Caco-2 (cell line): Measurements from ENCODE around the gene ITPR3. TPM values are rescaled to one million over a fixed set of nuclear protein-coding genes. Genes with fewer than 3 reads are reported as not detected.

Experiments used
- BruUV-seq: library from RNA; stranded (reverse); fragments of 400-500 nt; replicated peaks from 2 replicates; lab custom pipeline; 2021; lab: Mats Ljungman, UMichigan
- CTCF ChIA-PET: fragments of 300-600 bp; sonication (Branson Sonifier 250); formaldehyde crosslinking; loops from one replicate; lab custom pipeline; 2022; ENCODE audit warnings: antibody characterized with exemption; lab: Charles Lee
- POLR2A ChIA-PET: fragments of 300-600 bp; sonication (Branson Sonifier 250); formaldehyde crosslinking; loops from one replicate; lab custom pipeline; 2022; ENCODE audit warnings: antibody characterized with exemption; lab: Charles Lee
- DNase-seq, 2 experiments: peaks; one replicate each; pipeline versions ENCODE4 v3.0.0 to v3.0.0-alpha.2; 2020 to 2022
- H3K27me3 ChIP-seq: replicated peaks from 2 replicates; pipeline ENCODE4 v1.6.0; 2011; ENCODE audit warnings: low read length; ENCODE audit not compliant: control insufficient read depth, insufficient read depth
- H3K36me3 ChIP-seq: 2 replicates; pipeline ENCODE4 v1.5.1; 2011; ENCODE audit warnings: low read length; ENCODE audit not compliant: control insufficient read depth, insufficient read depth
- H3K4me1 ChIP-seq: fragments of 250-450 bp; sonication (Bioruptor Pico); 2 replicates; pipeline ENCODE4 v1.5.1; 2020; ENCODE audit warnings: mild to moderate bottlenecking
- H3K4me3 ChIP-seq: 2 replicates; pipeline ENCODE4 v1.5.1; 2011; ENCODE audit warnings: low read depth, mild to moderate bottlenecking, control low read depth, low read length
- H3K9me3 ChIP-seq: fragments of 250-450 bp; sonication (Bioruptor Pico); 2 replicates; pipeline ENCODE4 v1.5.1; 2020; ENCODE audit warnings: mild to moderate bottlenecking, moderate library complexity
- H3K27ac Mint-ChIP-seq: one replicate; pipeline ENCODE4 v1.8.0; 2022; ENCODE audit warnings: mixed read lengths; ENCODE audit not compliant: unreplicated experiment
- H3K27me3 Mint-ChIP-seq: one replicate; pipeline ENCODE4 v1.8.0; 2022; ENCODE audit warnings: mixed read lengths; ENCODE audit not compliant: insufficient read depth, unreplicated experiment
- H3K36me3 Mint-ChIP-seq: one replicate; pipeline ENCODE4 v1.8.0; 2022; ENCODE audit warnings: mild to moderate bottlenecking, mixed read lengths; ENCODE audit not compliant: insufficient read depth, unreplicated experiment
- H3K4me1 Mint-ChIP-seq: one replicate; pipeline ENCODE4 v1.8.0; 2022; ENCODE audit warnings: low read depth, mixed read lengths; ENCODE audit not compliant: unreplicated experiment
- H3K4me3 Mint-ChIP-seq: one replicate; pipeline ENCODE4 v1.8.0; 2022; ENCODE audit warnings: mild to moderate bottlenecking, moderate library complexity, mixed read lengths; ENCODE audit not compliant: unreplicated experiment
- H3K9me3 Mint-ChIP-seq: one replicate; pipeline ENCODE4 v1.8.0; 2022; ENCODE audit warnings: mixed read lengths; ENCODE audit not compliant: unreplicated experiment
- intact Hi-C: fragments of 100-400 bp; cut with micrococcal nuclease; formaldehyde crosslinking; loops from one replicate; pipeline ENCODE4 v1.10.0; 2022; ENCODE audit not compliant: unreplicated experiment
- total RNA-seq: library from RNA; stranded (reverse); gene quantifications from 2 replicates; pipeline ENCODE4 v1.2.3, GENCODE V29; 2022
- TF ChIP-seq, protein P1 (sequence below), 2 experiments: fragments of 200-600 bp in 1 of 2; IDR thresholded peaks; 1 replicate in 1 of 2; 2 replicates in 1 of 2; pipeline versions ENCODE4 v1.5.1 to v1.8.0; 2011 to 2022; ENCODE audit warnings: antibody characterized with exemption in 1 of 2, control low read depth in 1 of 2, inconsistent platforms in 1 of 2, low read depth in 1 of 2, low read length in 1 of 2, mild to moderate bottlenecking in 1 of 2, moderate library complexity in 1 of 2; ENCODE audit not compliant: insufficient read depth in 1 of 2, severe bottlenecking in 1 of 2, unreplicated experiment in 1 of 2

ITPR3 gene
- total RNA-seq, 1 experiment from 2014 or later = 42.1 TPM

DNA sequence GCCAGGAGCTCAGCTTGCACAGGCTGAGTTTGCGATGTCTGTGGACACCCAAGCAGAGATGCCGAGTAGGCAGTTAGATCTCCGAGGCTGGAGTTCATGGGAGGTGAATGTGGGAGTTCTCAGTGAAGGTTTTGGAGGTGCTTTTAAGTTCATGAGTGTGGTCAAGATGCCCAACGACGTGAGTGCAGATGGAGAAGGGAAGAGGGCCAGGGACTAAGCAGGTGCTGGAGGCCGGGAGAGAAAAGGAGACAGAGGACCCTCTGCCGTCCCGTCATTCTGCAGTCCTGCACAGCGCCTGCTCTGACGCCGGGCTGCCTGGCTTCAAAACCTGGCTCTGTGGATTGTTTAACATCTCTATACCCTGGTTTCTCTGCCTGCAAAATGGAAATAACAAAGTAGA, 15.5 kb downstream of the ITPR3 start:
- H3K27ac Mint-ChIP-seq = peak overlapping the region; percentile 10
- no TSS peak for BruUV-seq
- intact Hi-C loops = no loop called here
- ChIA-PET POLR2A (no interaction called here), CTCF (no interaction called here)
- Histone ChIP-seq H3K4me1 (peaks cover 46% of the 10 kb centered on the region), H3K9me3 (no peaks in the 10 kb centered on the region), H3K36me3 (peaks cover 1% of the 10 kb centered on the region), H3K27me3 (no peaks in the 10 kb centered on the region), H3K4me3 (no peak overlapping the region)
- H3K4me1 Mint-ChIP-seq = peaks cover 48% of the 10 kb centered on the region
- no peaks in the 10 kb centered on the region for H3K9me3 Mint-ChIP-seq
- peaks cover 24% of the 10 kb centered on the region for H3K36me3 Mint-ChIP-seq
- DNase-seq = no peak
- H3K27me3 Mint-ChIP-seq = no peaks in the 10 kb centered on the region
- no peak overlapping the region for H3K4me3 Mint-ChIP-seq
- TF ChIP-seq, protein P1, sequence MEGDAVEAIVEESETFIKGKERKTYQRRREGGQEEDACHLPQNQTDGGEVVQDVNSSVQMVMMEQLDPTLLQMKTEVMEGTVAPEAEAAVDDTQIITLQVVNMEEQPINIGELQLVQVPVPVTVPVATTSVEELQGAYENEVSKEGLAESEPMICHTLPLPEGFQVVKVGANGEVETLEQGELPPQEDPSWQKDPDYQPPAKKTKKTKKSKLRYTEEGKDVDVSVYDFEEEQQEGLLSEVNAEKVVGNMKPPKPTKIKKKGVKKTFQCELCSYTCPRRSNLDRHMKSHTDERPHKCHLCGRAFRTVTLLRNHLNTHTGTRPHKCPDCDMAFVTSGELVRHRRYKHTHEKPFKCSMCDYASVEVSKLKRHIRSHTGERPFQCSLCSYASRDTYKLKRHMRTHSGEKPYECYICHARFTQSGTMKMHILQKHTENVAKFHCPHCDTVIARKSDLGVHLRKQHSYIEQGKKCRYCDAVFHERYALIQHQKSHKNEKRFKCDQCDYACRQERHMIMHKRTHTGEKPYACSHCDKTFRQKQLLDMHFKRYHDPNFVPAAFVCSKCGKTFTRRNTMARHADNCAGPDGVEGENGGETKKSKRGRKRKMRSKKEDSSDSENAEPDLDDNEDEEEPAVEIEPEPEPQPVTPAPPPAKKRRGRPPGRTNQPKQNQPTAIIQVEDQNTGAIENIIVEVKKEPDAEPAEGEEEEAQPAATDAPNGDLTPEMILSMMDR (IDR thresholded peaks at IDR 0.05; ENCODE audit: insufficient read depth in 1 of 2, low read depth in 1 of 2, low read length in 1 of 2, severe bottlenecking in 1 of 2, unreplicated experiment in 1 of 2) = no peak

DNA sequence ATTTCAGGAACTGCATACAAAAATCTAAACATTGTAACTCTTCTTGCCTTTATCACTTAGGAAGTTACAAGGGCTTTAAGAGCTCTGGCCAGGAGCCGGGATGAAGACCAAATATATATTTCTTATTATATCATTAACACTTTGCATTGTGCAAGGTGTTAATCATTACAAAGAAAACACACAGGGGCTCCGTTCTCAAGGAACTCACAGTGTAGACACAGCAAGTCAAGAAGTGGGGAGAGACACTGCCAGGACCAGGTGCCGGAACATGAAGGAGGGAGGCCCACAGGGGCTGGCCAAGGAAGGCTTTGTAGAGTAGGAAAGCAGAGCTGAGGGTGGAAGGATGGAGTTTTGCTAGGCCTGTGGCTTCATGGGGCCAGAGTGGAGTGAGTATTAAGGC, 17.4 kb downstream of the ITPR3 start:
- H3K4me1 ChIP-seq = peaks cover 29% of the 10 kb centered on the region
- intact Hi-C loops = no loop called here
- H3K9me3 ChIP-seq = no peaks in the 10 kb centered on the region
- Mint-ChIP-seq H3K4me1 (peaks cover 35% of the 10 kb centered on the region), H3K27me3 (no peaks in the 10 kb centered on the region), H3K9me3 (no peaks in the 10 kb centered on the region), H3K27ac (peak overlapping the region; percentile 71), H3K4me3 (peak overlapping the region; percentile 46), H3K36me3 (peaks cover 17% of the 10 kb centered on the region)
- DNase-seq = peak in 1 of 2 experiments; percentile 60
- H3K36me3 ChIP-seq = peaks cover 3% of the 10 kb centered on the region
- no peak overlapping the region for H3K4me3 ChIP-seq
- no peaks in the 10 kb centered on the region for H3K27me3 ChIP-seq
- TF ChIP-seq, protein P1 (IDR thresholded peaks at IDR 0.05; ENCODE audit: insufficient read depth in 1 of 2, low read depth in 1 of 2, low read length in 1 of 2, severe bottlenecking in 1 of 2, unreplicated experiment in 1 of 2) = no peak
- POLR2A ChIA-PET = interaction anchor here (1.0 kb wide), 1 partner anchor 17 kb away, joined by 3 read pairs; the partner anchor contains the start of gene ITPR3
- BruUV-seq = no TSS peak
- CTCF ChIA-PET = interaction anchor here (0.6 to 0.9 kb wide), 2 partner anchors 52 to 73 kb away, joined by 3 to 4 read pairs; no protein-coding TSS in a partner anchor

DNA sequence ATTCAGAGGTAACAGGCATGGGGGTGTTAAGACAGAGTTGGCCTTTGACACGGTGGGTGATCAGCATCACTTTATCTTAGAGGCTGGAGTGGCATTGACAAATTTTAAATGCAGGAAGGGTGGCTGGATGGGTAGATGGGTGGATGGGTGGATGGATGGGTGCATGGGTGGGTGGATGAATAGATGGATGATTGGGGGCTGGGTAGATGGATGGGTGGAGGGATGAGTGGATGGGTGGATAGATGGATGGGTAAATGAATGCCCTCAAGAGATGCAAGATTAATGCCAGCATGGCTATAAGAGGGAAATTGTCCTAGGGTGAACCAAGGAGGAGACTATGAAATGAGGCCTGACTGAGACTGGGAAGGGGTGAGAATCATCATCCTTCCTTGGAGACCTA, 18.4 kb downstream of the ITPR3 start:
- Mint-ChIP-seq H3K36me3 (peaks cover 8% of the 10 kb centered on the region), H3K27me3 (no peaks in the 10 kb centered on the region), H3K27ac (no peak overlapping the region), H3K4me3 (no peak overlapping the region), H3K9me3 (no peaks in the 10 kb centered on the region), H3K4me1 (peaks cover 27% of the 10 kb centered on the region)
- Histone ChIP-seq H3K36me3 (peaks cover 3% of the 10 kb centered on the region), H3K27me3 (no peaks in the 10 kb centered on the region), H3K4me3 (no peak overlapping the region), H3K9me3 (no peaks in the 10 kb centered on the region), H3K4me1 (peaks cover 22% of the 10 kb centered on the region)
- CTCF ChIA-PET = no interaction called here
- TF ChIP-seq, protein P1 (IDR thresholded peaks at IDR 0.05; ENCODE audit: insufficient read depth in 1 of 2, low read depth in 1 of 2, low read length in 1 of 2, severe bottlenecking in 1 of 2, unreplicated experiment in 1 of 2) = no peak
- no TSS peak for BruUV-seq
- POLR2A ChIA-PET = no interaction called here
- intact Hi-C loops = no loop called here
- no peak for DNase-seq
